ENCODE data around the gene PIK3C3. TPM values are rescaled to one million over a fixed set of nuclear protein-coding genes. Genes with fewer than 3 reads are reported as not detected.

Gene PIK3C3
- total and polyA plus RNA-seq, 9 of the 15 experiments (the other 6 are each of a cell fraction or from before 2014, with no cell fraction given): 27.0 to 101 (median 42.9) TPM

DNA sequence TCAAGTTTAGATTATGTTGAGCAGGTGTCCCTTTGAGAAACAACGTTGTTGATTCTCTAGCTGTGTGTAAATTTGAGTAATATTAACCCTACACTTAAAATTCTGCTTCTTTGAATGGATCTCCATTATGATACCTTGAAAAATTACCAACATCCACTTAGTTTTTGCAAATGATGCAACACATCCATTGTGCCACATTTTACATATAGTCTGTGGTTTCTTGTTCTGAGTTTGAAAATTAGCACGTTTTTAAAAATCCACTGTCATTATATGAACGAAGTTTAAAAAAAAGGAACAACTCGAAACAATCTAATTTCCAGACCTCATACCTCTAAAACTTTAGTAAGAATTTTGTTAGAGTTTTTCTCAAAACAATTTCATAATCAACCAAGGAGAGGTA, 37.7 kb downstream of the PIK3C3 start (continued):
- TF ChIP-seq KAT7 (CRISPR knock-in tag; IDR thresholded peaks at IDR 0.05; ENCODE audit: borderline replicate concordance) (no peak), MECOM (CRISPR knock-in tag; IDR thresholded peaks at IDR 0.05) (no peak)

DNA sequence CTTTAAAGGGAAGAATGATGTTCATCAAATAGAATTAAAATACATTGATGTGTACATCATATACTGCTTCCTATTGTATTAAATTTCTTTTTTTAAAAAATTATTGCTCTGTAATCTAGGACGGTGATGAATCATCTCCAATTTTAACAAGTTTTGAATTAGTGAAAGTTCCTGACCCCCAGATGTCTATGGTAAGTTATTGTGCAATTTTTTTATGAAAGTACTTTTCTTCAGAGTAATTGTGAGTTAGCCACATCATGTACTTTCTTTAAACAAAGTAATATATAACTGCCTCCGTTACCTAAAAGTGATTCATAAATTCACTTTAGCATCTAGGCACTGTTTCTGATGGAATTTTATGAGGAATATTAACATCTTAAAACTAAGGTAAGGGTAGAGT, 38.1 kb downstream of the PIK3C3 start:
- in situ Hi-C loops (cut with MboI) (no loop called here), intact Hi-C loops (cut with micrococcal nuclease) (loop anchor here (5.0 kb wide), 1 partner anchor 36 kb away; the partner anchor contains the start of gene PIK3C3)
- no peak for DNase-seq (ENCODE audit: extremely low read depth in 1 of 4, low spot score in 3 of 4)
- TF ChIP-seq STAG1 (CRISPR knock-in tag; IDR thresholded peaks at IDR 0.05; ENCODE audit: borderline replicate concordance) (no peak), CEBPG (CRISPR knock-in tag; IDR thresholded peaks at IDR 0.05) (no peak), CEBPG (tag; conservative IDR thresholded peaks at IDR 0.05 in 1 of 2, IDR thresholded peaks at IDR 0.05 in 1 of 2) (peak in 1 of 2 experiments; percentile 45; a peak in 1 of 4 replicates), ZNF316 (IDR thresholded peaks at IDR 0.05) (no peak), ZNF197 (CRISPR knock-in tag; IDR thresholded peaks at IDR 0.05; ENCODE audit: low read depth) (no peak), POLR2A (conservative IDR thresholded peaks at IDR 0.05) (no peak), KDM4B (IDR thresholded peaks at IDR 0.05; ENCODE audit: borderline replicate concordance in 2 of 2, low read depth in 1 of 2) (no peak), ETV5 (CRISPR knock-in tag; IDR thresholded peaks at IDR 0.05; ENCODE audit: low read depth) (no peak), ZNF384 (IDR thresholded peaks at IDR 0.05; ENCODE audit: low read depth, low read length) (no peak), PHF21A (IDR thresholded peaks at IDR 0.05; ENCODE audit: borderline replicate concordance, low read depth) (no peak), ZKSCAN1 (IDR thresholded peaks at IDR 0.05; ENCODE audit: low read depth, low read length) (no peak), MAZ (CRISPR knock-in tag; conservative IDR thresholded peaks at IDR 0.05 in 1 of 2, IDR thresholded peaks at IDR 0.05 in 1 of 2) (no peak), CEBPB (tag; IDR thresholded peaks at IDR 0.05) (peak; percentile 46; the same call in 1 of the 2 replicates), HMG20A (CRISPR knock-in tag; conservative IDR thresholded peaks at IDR 0.05) (no peak), PHB2 (IDR thresholded peaks at IDR 0.05; ENCODE audit: low read depth) (no peak), ESRRB (CRISPR knock-in tag; IDR thresholded peaks at IDR 0.05; ENCODE audit: borderline replicate concordance) (no peak)
- TF ChIP-seq, protein P1, sequence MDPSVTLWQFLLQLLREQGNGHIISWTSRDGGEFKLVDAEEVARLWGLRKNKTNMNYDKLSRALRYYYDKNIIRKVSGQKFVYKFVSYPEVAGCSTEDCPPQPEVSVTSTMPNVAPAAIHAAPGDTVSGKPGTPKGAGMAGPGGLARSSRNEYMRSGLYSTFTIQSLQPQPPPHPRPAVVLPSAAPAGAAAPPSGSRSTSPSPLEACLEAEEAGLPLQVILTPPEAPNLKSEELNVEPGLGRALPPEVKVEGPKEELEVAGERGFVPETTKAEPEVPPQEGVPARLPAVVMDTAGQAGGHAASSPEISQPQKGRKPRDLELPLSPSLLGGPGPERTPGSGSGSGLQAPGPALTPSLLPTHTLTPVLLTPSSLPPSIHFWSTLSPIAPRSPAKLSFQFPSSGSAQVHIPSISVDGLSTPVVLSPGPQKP (CRISPR knock-in tag; IDR thresholded peaks at IDR 0.05): no peak
- TF ChIP-seq, protein P2, sequence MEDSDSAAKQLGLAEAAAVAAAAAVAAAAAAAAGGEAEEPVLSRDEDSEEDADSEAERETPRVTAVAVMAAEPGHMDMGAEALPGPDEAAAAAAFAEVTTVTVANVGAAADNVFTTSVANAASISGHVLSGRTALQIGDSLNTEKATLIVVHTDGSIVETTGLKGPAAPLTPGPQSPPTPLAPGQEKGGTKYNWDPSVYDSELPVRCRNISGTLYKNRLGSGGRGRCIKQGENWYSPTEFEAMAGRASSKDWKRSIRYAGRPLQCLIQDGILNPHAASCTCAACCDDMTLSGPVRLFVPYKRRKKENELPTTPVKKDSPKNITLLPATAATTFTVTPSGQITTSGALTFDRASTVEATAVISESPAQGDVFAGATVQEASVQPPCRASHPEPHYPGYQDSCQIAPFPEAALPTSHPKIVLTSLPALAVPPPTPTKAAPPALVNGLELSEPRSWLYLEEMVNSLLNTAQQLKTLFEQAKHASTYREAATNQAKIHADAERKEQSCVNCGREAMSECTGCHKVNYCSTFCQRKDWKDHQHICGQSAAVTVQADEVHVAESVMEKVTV (CRISPR knock-in tag; IDR thresholded peaks at IDR 0.05): no peak
- ChIA-PET POLR2A (interaction anchor here (1.1 kb wide), 1 partner anchor 11 kb away, joined by 3 read pairs; no protein-coding TSS in a partner anchor), CTCF (ENCODE audit: low intra/inter-chr PET ratio) (no interaction called here)
- no peaks in the 10 kb centered on the region for H3K9me3 ChIP-seq (replicated peaks; ENCODE audit: control insufficient read depth, insufficient read depth, low read depth, low read length)
- peaks cover 65% of the 10 kb centered on the region for H3K36me3 ChIP-seq (ENCODE audit: control insufficient read depth, insufficient read depth, low read length)
- FAIRE-seq: no peak
- no peak overlapping the region for H3K9ac ChIP-seq (ENCODE audit: insufficient read depth in 1 of 2, low read depth in 2 of 2, low read length in 2 of 2)
- no peaks in the 10 kb centered on the region for H3K79me2 ChIP-seq (ENCODE audit: control insufficient read depth, insufficient read depth, low read length)
- no peak overlapping the region for H3K27ac ChIP-seq (ENCODE audit: extremely low read depth, low read depth, low read length)
- WGBS (ENCODE audit: insufficient coverage, low coverage, missing lambda C conversion rate): 93% methylated on average over 2 of the region's 2 CpGs
- BruUV-seq (replicated peaks): no TSS peak
- no peak overlapping the region for H2AFZ ChIP-seq (ENCODE audit: low read depth, low read length)
- no peak overlapping the region for H3K4me2 ChIP-seq (ENCODE audit: insufficient read depth, low read length)
- no peaks in the 10 kb centered on the region for H4K20me1 ChIP-seq (replicated peaks; ENCODE audit: control insufficient read depth, insufficient read depth, low read length)
- H3K4me1 ChIP-seq (replicated peaks in 1 of 2; ENCODE audit: control insufficient read depth in 2 of 2, insufficient read depth in 2 of 2, low read length in 2 of 2): 0 out of 5 replicates have a peak, but pooled peaks cover 0 to 2% of the 10 kb centered on the region in 2 experiments
- no peaks in the 10 kb centered on the region for H3K9me1 ChIP-seq (ENCODE audit: control insufficient read depth, insufficient read depth, low read length)
- H3K27me3 ChIP-seq (ENCODE audit: control insufficient read depth in 2 of 2, insufficient read depth in 2 of 2, low read length in 2 of 2): no peaks in the 10 kb centered on the region
- no peak for ATAC-seq
- no peak overlapping the region for H3K4me3 ChIP-seq
